Small intestine (tissue), 7 donors: ENCODE results near the gene WSB1. TPM values are rescaled to one million over a fixed set of nuclear protein-coding genes. Genes with fewer than 3 reads are reported as not detected.
A peak's percentile ranks its signal among the peaks of the same experiment; 100 is the strongest.

Source experiments
- DNase-seq, 2 donors: peaks; one replicate each; pipeline versions ENCODE4 v3.0.0 to v3.0.0-alpha.2; 2013
- FAIRE-seq: peaks from 2 replicates; lab custom pipeline; 2012; peaks lifted over from hg19 to GRCh38; lab: Jason Lieb, UNC
- H3K27ac ChIP-seq, 3 donors: one replicate each; pipeline ENCODE4 v1.5.1; 2013; ENCODE audit warnings: low read length in 2 of 3, mild to moderate bottlenecking in 2 of 3, control low read depth in 1 of 3, inconsistent platforms in 1 of 3, low read depth in 1 of 3, moderate library complexity in 1 of 3
- H3K27me3 ChIP-seq, 3 donors: one replicate each; pipeline ENCODE4 v1.6.1; 2013; ENCODE audit warnings: low read length in 3 of 3, inconsistent platforms in 1 of 3; ENCODE audit not compliant: control insufficient read depth in 3 of 3, insufficient read depth in 3 of 3
- H3K36me3 ChIP-seq, 3 donors: one replicate each; pipeline ENCODE4 v1.6.1; 2013; ENCODE audit warnings: low read length in 3 of 3, inconsistent platforms in 1 of 3, low read depth in 1 of 3, mild to moderate bottlenecking in 1 of 3, moderate library complexity in 1 of 3; ENCODE audit not compliant: control insufficient read depth in 3 of 3, insufficient read depth in 2 of 3
- H3K4me1 ChIP-seq, 3 donors: one replicate each; pipeline ENCODE4 v1.6.1; 2013; ENCODE audit warnings: low read length in 2 of 3, inconsistent platforms in 1 of 3, low read depth in 1 of 3, mild to moderate bottlenecking in 1 of 3, moderate library complexity in 1 of 3; ENCODE audit not compliant: control insufficient read depth in 3 of 3, insufficient read depth in 2 of 3
- H3K4me3 ChIP-seq, 3 donors: one replicate each; pipeline ENCODE4 v1.5.1; 2013; ENCODE audit warnings: low read length in 3 of 3, control low read depth in 1 of 3, inconsistent platforms in 1 of 3, low read depth in 1 of 3, mild to moderate bottlenecking in 1 of 3, moderate library complexity in 1 of 3
- H3K9me3 ChIP-seq, 2 donors: one replicate each; pipeline ENCODE4 v1.6.1; 2013; ENCODE audit warnings: low read depth in 1 of 2, low read length in 1 of 2; ENCODE audit not compliant: control insufficient read depth in 2 of 2, insufficient read depth in 1 of 2
- WGBS, 3 donors: extraction: QIAGEN DNeasy Blood & Tissue Kit; methylation state at CpG; one replicate each; pipeline ENCODE4 v1.1.7; 2013; 5-methylcytosine and 5-hydroxymethylcytosine counted together
- polyA plus RNA-seq, 4 donors: library from polyadenylated mRNA; stranded (reverse) in 3 of 4; unstranded in 1 of 4; fragments of 200-250 nt in 3 of 4; fragments of 120-200 nt in 1 of 4; gene quantifications; one replicate each; pipeline versions ENCODE4 v1.2.1 to v1.2.3, GENCODE V29; 2013
- donor health status: healthy with polysubstance abuse.
- donor health status: control.
- donor health status: control.
- donor health status: Bipolar disorder and iron deficiency.
- donor health status: healthy.

WSB1 gene
- polyA plus RNA-seq, 4 donors = 28.9 to 176 (median 44.2) TPM

DNA sequence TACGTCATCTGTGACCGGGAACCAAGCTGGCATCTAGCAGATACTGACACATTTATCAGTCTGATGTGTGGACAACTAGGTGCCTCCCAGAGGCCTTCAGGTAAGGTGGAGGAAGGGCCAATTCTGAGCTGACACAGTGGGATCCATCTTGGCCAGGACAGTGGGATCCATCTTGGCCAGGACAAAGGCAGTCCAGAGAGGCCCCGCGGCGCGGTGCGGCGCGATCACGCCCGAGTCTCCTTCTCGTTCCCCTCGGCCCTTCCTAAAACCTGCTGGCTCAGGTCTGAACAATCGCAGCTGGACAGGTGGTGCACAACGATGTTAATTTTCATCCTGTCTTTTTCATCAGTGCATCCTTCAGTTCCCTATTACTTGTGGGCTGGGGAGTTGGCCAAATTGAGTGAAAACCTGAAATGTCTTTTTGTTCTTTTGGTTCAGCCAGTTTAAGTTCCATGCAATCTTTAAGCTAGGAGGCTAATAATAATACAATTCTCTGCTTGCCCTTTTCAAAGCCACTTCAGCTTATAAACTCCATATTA lies 486 bp upstream of the WSB1 start:
- DNase-seq = peak; percentile 18 to 38
- Histone ChIP-seq H3K4me3 (peak overlapping the region in 2 of 3 donors; percentile 89 to 90), H3K9me3 (no peaks in the 10 kb centered on the region), H3K27ac (peak overlapping the region; percentile 96 to 100 (median 99)), H3K27me3 (no peaks in the 10 kb centered on the region), H3K36me3 (peaks cover 0 to 12% (median 0%) of the 10 kb centered on the region in 3 donors), H3K4me1 (peaks cover 0 to 15% (median 2%) of the 10 kb centered on the region in 3 donors)
- WGBS, 3 donors = 73 to 88% (median 77%) methylated on average over 15 of the region's 15 CpGs
- FAIRE-seq = no peak

DNA sequence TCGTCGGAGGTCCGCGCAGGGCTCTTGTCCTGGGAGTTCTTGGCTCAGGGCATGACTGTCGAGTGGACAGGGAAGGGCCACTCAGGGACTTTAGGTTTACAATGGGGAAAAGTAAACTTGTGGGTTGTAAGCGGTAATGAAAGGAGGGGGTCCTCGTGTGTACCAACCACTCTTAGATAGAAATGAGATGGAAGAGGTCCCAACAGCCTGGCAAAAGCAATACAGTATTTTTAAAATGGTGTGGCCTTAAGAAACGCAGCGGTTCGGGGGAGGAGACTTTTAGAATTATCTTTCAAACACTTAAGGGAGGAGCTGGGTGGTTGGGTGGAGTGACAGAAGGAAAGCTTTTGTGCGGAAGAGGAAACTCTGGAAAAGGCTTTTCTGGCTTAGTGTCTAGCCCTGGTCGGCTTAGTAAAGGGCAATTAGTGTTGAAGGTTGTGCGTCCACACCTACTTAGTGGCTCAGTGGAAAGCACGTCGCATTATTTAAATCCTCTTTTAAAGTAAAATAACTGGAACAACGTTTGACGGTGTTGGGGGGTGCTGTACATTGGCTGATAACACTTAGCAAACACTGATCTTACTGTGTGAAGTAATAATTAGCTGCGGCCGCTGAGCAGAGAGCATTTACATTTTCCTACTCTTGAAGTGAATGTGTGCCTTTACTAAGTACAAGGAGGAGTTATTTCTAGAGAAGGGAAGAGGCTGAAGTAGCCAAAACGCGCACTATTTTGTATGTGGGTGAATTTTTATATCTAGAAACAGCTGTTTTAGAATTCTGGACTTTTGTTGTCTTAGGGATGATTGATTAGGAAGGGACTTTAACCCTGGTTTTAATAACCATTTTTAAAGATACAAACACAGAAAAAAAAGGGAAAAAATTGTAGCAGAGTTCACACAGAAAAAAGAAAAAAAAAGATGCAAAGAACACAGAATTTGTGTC lies 1.0 kb downstream of the WSB1 start:
- DNase-seq = peak; percentile 93
- no peak for FAIRE-seq
- Histone ChIP-seq H3K4me3 (peak overlapping the region; percentile 81 to 90 (median 89)), H3K4me1 (peaks cover 2 to 18% (median 4%) of the 10 kb centered on the region in 3 donors), H3K27me3 (no peaks in the 10 kb centered on the region), H3K36me3 (peaks cover 0 to 12% (median 0%) of the 10 kb centered on the region in 3 donors), H3K9me3 (no peaks in the 10 kb centered on the region), H3K27ac (peak overlapping the region; percentile 96 to 100 (median 99))
- 0% methylated on average over 21 of the region's 21 CpGs for WGBS, 3 donors

DNA sequence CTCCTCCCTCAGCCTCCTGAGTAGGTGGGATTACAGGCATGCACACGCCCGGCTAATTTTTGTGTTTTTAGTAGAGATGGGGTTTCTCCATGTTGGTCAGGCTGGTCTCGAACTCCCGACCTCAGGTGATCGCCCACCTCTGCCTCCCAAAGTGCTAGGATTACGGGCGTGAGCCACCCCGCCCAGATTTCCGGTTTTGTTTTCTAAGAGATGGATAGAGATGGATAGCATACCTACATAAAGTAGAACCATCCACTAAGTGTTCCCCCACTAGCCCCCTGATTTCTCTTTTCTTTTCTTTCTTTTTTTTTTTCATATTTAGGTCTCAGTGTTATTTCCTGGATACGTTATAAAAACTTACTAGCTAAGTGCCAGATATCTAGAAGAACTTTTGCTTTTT lies 2.0 kb downstream of the WSB1 start:
- peak overlapping the region in 2 of 3 donors; percentile 89 to 90 for H3K4me3 ChIP-seq

DNA sequence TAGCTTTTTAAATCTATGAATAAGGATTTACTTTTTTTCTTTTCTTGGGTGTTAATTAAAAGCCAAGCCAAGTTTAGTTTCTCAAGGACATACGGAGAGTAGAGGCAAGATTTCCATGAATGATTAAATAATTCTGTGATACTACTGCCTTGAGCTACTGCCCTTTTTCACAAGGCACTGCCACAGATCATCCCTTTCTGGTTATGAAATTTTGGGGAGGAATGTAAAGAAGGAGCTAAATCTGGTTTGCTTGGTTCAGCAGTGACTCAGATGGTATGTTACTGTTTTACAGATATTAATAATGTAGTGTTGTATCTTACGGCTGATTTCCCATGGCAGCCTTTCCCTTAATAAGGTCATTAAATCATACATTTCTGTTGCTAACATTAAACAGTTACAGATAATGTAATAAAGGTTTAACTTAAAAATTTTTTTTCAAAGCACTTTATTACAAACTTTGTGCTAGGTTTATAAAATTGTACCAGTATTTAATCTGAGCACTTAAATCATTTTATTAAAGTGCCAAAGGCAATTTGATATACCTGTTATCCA lies 2.6 kb downstream of the WSB1 start:
- WGBS, 3 donors = 10 to 16% (median 12%) methylated on average over 2 of the region's 2 CpGs
- peak overlapping the region in 1 of 3 donors; percentile 99 for H3K27ac ChIP-seq
- FAIRE-seq = no peak

More for the DNA sequence above, 2.0 kb downstream of the WSB1 start:
- Histone ChIP-seq H3K4me1 (peaks cover 2 to 18% (median 4%) of the 10 kb centered on the region in 3 donors), H3K27ac (peak overlapping the region in 2 of 3 donors; percentile 54 to 99), H3K36me3 (peaks cover 0 to 14% (median 0%) of the 10 kb centered on the region in 3 donors), H3K9me3 (no peaks in the 10 kb centered on the region), H3K27me3 (no peaks in the 10 kb centered on the region)
- no peak for FAIRE-seq
- DNase-seq = peak; percentile 21 to 33
- 1 to 11% (median 5%) methylated on average over 10 of the region's 10 CpGs for WGBS, 3 donors

DNA sequence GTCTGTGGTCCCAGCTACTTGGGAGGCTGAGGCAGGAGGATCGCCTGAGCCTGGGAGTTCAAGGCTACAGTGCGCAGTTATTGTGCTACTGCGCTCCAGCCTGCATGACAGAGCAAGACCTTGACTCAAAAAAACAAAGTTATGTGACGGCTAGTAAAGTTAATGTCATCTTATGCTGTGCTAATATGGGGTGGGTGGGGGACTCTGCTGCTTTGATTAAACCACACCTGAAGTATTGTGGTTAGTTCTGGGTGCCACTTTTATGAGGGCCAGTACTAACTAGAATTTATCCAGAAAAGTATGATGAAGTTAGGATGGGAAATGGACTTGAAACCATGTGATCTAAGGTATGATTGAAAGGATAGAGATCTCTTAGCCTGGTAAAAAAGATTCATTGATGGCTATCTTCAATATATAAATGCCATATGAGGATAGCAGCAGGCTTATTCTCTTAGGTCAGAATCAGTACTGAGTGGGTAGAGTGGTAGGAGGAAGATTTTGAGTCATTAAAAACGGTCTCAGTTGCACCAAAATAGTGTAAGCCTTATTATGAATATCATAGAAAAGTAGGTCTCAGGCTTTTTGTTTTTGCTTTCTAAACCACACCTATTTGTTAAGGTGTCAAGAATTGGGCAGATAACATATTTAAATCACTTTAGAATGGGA lies 5.6 kb downstream of the WSB1 start:
- Histone ChIP-seq H3K27me3 (no peaks in the 10 kb centered on the region), H3K27ac (no peak overlapping the region), H3K4me3 (no peak overlapping the region), H3K36me3 (peaks cover 0 to 21% (median 2%) of the 10 kb centered on the region in 3 donors), H3K4me1 (peaks cover 0 to 12% (median 7%) of the 10 kb centered on the region in 3 donors), H3K9me3 (no peaks in the 10 kb centered on the region)
- FAIRE-seq (no peak), DNase-seq (no peak)
- WGBS, 3 donors = 74 to 86% (median 74%) methylated on average over 5 of the region's 5 CpGs

More for the DNA sequence above, 2.6 kb downstream of the WSB1 start:
- peaks cover 2 to 18% (median 4%) of the 10 kb centered on the region in 3 donors for H3K4me1 ChIP-seq
- H3K4me3 ChIP-seq = peak overlapping the region in 2 of 3 donors; percentile 14 to 36
- H3K36me3 ChIP-seq = peaks cover 0 to 15% (median 1%) of the 10 kb centered on the region in 3 donors
- no peaks in the 10 kb centered on the region for H3K9me3 ChIP-seq
- no peaks in the 10 kb centered on the region for H3K27me3 ChIP-seq
- peak in 1 of 2 donors; percentile 48 for DNase-seq

DNA sequence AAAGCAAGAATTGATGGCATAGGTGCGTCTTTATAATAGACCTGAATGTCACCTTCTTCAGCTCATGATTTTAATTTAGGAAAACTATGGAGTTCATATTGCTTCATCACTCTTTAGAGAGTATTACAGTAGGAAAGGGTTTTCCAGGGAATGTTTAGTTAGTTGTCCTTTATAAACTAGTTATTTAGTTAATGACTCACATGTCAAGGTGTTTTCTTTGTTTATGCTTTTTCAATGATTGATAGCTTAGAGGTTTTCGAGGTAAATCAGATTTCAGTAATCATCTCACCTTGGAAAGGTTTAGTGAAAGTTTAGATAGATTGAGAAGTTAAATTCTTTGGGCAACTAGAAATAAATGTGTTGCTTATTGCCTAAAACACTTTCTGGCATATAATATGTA lies 9.8 kb downstream of the WSB1 start:
- no peaks in the 10 kb centered on the region for H3K9me3 ChIP-seq
- no peaks in the 10 kb centered on the region for H3K27me3 ChIP-seq
- no peak overlapping the region for H3K27ac ChIP-seq
- FAIRE-seq = no peak
- H3K36me3 ChIP-seq = peaks cover 0 to 18% (median 5%) of the 10 kb centered on the region in 3 donors
- DNase-seq = no peak
- peaks cover 0 to 6% (median 3%) of the 10 kb centered on the region in 3 donors for H3K4me1 ChIP-seq
- H3K4me3 ChIP-seq = no peak overlapping the region
- 62 to 78% (median 66%) methylated on average over 2 of the region's 2 CpGs for WGBS, 3 donors

DNA sequence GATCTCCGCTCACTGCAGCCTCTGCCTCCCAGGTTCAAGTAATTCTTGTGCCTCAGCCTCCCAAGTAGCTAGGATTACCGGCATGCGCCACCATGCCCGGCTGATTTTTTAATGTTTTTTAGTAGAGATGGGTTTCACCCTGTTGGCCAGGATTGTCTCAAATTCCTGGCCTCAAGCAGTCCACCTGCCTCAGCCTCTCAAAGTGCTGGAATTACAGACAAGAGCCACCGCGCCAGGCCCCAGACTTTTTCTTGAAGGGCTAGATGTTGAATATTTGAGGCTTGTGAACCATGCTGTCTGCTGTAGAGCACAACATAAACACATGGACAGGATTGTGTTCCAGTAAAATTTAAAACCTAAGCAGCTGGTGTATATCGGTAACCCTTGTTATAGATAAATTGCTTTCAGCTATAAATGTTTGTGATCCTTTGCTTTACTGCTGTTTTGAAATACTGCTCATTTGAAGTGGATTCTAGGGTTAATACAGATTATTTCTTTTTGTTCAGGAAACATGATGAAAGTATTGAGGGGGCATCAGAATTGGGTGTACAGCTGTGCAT lies 12.4 kb downstream of the WSB1 start:
- FAIRE-seq (no peak), DNase-seq (no peak)
- Histone ChIP-seq H3K36me3 (peaks cover 6 to 24% (median 9%) of the 10 kb centered on the region in 3 donors), H3K27ac (no peak overlapping the region), H3K4me3 (no peak overlapping the region), H3K9me3 (no peaks in the 10 kb centered on the region), H3K27me3 (no peaks in the 10 kb centered on the region), H3K4me1 (peaks cover 0 to 3% (median 0%) of the 10 kb centered on the region in 3 donors)
- WGBS, 3 donors = 91 to 96% (median 93%) methylated on average over 7 of the region's 7 CpGs
